GM23338 (cell line): ENCODE data around the gene HEATR5B. TPM values are rescaled to one million over a fixed set of nuclear protein-coding genes. Genes with fewer than 3 reads are reported as not detected.

Source experiments
- JUNB ChIP-seq: IDR thresholded peaks from one replicate; pipeline ENCODE4 v1.6.1; 2016; ENCODE audit warnings: antibody characterized with exemption; ENCODE audit not compliant: unreplicated experiment
- POLR2AphosphoS5 ChIP-seq: IDR thresholded peaks from 2 replicates; pipeline ENCODE4 v1.6.1; 2016; ENCODE audit warnings: antibody characterized with exemption, low read depth
- REST ChIP-seq: IDR thresholded peaks from one replicate; pipeline ENCODE4 v1.6.1; 2018; ENCODE audit warnings: antibody characterized with exemption; ENCODE audit not compliant: unreplicated experiment
- ZNF331 ChIP-seq: fragments of 250-450 bp; sonication (Bioruptor Pico); IDR thresholded peaks from 2 replicates; pipeline ENCODE4 v1.5.0; 2020; ENCODE audit warnings: low read depth, mild to moderate bottlenecking, moderate library complexity
- ZNF462 ChIP-seq: fragments of 250-450 bp; sonication (Bioruptor Pico); IDR thresholded peaks from 2 replicates; pipeline ENCODE4 v1.5.0; 2020; ENCODE audit warnings: mild to moderate bottlenecking, moderate library complexity
- polyA plus RNA-seq: library from polyadenylated mRNA; unstranded; fragments of >200 nt; fragmentation: Nextera tagmentation; extraction: Ambion mirVana; gene quantifications from 2 replicates; pipeline ENCODE4 v1.2.1, GENCODE V29; 2016
- total RNA-seq: library from RNA; depleted of rRNA; stranded (reverse); fragments of >200 nt; shearing (Covaris generic); gene quantifications from 2 replicates; pipeline ENCODE4 v1.2.3, GENCODE V29; 2014

Gene HEATR5B
- total and polyA plus RNA-seq, 2 experiments from 2014 or later: 4.0 to 18.8 TPM

- TF ChIP-seq ZNF462 (CRISPR knock-in tag): no peak
- TF ChIP-seq ZNF331 (CRISPR knock-in tag): no peak
- no peak for TF ChIP-seq REST
- no peak for TF ChIP-seq POLR2AphosphoS5
- TF ChIP-seq JUNB: no peak
Measured at GRCh38 chr2:37110306-37111212, 26.4 kb upstream of the HEATR5B start (continued).
